DMS153 (cell line): Measurements from ENCODE around the gene TCF19.

Experiments
- DNase-seq: peaks from one replicate; lab custom pipeline; 2025; lab: John Stamatoyannopoulos, UW

TCF19 gene, protein sequence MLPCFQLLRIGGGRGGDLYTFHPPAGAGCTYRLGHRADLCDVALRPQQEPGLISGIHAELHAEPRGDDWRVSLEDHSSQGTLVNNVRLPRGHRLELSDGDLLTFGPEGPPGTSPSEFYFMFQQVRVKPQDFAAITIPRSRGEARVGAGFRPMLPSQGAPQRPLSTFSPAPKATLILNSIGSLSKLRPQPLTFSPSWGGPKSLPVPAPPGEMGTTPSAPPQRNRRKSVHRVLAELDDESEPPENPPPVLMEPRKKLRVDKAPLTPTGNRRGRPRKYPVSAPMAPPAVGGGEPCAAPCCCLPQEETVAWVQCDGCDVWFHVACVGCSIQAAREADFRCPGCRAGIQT

DNA sequence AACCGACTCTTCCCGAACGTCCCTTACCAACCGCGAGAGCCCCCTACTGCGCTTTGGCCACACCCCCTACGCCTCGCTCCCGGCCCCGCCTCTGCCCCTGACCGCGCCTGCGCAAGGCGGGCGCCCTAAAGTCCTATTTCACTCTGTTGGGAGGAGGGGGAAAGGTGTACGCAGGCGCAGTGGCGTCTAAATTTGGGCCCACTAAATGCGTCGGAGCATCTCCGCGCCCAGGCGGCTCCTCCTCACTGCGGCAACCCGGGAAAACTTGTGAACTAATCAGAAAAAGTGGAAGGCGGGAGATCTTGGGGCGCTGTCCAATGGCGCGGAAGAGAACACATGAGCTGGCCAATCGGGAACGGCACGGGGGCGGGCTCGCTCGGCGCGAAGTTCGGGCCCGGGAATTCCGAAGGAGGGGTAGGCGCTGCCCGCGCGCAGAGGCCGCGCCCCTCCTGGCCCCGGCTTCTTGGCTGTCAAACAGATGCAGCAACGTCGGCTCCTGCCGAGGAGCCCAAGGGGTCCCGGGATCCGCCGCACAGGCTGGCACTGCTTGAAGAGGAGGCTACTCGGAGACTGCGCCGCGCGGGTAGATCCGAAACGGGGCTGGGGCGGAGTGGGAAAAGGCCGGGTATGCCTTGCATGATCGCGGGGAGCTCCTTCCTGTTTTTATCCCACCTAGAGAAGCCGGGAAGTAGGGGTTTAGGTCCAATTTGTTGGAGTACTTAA lies at the start of gene TCF19:
TCF19 (plus strand) TSS at position 450 of the 723 bp plus-strand sequence. CDS start 881 bp downstream, outside the sequence.
- DNase-seq: peak; percentile 97

DNA sequence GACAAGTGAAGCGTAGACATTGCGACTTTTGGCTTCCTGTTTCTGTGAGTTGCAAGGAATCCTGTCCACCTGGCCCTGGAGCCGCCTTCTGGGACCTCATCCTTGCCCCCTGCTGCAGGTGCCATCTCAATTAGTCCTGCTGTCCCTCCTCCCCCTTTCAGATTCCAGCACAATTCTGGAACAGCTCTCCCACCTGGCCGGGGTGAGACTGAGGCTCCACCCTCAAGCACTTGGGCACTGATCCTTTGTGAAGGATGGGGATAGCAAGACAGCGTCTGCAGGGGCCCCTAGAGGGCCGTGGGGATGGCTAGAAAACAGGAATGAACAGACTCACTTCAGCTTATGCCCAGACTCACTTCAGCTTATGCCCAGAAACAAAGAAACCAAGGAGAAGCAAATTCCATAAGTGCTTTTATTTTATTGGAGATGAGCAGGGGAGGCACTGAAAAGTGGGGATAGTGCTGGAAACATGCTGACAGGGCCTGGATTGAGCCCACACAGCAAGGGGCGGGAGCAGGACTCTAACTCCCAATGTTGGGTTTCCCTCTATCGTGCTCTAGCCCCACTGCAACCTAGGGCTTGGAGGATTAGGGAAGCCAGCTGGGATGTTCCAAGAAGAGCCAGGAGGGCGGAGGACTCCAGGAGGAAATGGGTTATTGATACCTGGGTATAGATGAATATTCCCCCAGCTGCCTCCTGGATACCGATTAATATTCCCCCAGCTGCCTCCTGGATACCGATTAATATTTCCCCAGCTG lies 47.4 kb upstream of the TCF19 start:
- no peak for DNase-seq

DNA sequence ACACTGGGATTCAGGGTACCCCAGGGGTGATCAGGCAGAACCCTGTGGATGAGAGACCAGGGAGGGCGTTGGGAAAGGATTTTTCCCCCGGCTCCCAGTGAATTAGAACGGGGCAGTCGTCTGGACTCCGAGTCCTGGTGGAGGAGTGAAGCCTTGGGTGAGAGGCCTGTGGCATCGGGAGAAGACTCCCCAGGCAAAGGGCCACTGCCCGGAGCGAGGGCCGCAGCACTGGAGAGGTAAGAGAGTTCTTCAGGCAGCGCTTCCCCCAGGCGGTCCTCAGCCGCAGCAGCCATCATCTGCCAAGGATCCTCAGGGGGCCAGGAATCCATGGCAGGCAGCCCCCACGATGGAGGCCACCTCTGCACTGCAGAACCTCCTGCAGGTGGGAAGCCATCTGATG lies 46.7 kb upstream of the TCF19 start:
- no peak for DNase-seq

DNA sequence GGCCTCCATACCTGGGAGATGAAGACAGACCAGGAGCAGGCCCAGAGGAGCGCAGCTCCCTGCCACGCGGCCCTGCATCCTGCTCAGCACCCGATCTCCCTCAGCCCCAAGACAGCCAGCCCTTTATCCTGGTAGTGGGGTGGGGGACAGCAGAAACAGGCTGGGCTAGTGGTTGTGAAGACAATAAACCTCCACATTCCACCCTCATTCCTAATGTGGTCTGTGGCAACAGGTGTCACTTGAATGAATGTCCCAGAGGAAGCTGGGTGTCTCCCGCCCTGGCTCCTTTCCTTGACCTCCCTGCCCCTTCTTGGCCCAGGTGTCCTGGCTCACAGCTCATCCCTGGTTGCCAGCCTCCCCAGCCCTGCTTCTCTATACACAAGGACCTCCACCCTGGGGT lies 45.9 kb upstream of the TCF19 start, which contains the start of gene C6orf15:
C6orf15 (minus strand) TSS at position 98 of the 400 bp plus-strand sequence; CDS start at position 78, 20 bp downstream.
- no peak for DNase-seq

DNA sequence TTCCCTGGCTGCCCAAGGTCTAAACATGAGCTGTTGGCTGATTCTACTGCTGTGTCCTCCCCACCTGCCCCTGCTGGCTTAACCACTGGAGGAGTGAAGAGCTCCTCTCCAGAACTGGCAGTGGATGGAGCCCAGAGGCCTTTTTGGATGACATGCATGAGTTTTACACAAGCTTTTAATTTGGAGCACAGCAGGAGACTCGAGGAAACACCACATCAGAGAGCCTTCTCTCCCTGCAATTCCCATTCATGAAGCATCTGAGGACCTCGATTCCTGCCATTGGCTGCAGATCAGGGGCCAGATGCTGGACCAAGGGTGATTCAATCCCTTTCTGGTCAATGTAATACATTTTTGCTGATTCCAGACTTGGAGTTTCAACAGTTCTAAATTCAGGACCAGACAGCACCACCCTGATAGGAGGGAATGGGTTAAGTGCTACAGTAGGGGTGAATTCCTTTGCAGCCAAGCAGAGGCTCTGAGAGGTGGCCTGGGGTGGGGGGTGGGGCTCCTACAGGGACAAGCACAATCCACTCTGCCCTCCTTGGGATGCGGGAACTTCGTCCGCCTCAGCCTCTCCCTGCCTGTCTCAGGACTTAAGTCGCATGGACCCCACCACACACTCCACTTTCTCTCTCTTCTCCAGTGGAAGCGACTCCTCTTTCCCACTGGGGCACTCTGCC lies 44.4 kb upstream of the TCF19 start:
- DNase-seq: no peak

DNA sequence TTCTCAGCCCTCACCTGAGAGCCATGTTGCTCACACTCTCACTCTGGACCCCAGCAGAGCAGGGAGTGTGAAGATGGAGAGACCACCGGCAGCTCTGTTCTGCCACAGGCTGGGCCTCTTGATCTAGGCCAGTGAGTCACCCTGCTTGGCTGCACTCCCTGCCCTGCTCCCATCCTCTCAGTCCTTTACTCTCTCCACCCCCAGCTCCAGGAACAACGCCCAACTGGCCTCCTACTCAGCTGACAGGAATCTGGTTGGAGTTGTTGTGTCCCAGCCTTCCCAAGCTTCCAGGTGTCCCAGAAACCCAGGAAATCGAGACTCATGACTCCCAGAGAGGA lies 43.9 kb upstream of the TCF19 start, which contains the start of gene PSORS1C1:
PSORS1C1 (plus strand) TSS at position 260 of the 338 bp plus-strand sequence. CDS start 14,833 bp downstream, outside the sequence.
- DNase-seq: no peak

DNA sequence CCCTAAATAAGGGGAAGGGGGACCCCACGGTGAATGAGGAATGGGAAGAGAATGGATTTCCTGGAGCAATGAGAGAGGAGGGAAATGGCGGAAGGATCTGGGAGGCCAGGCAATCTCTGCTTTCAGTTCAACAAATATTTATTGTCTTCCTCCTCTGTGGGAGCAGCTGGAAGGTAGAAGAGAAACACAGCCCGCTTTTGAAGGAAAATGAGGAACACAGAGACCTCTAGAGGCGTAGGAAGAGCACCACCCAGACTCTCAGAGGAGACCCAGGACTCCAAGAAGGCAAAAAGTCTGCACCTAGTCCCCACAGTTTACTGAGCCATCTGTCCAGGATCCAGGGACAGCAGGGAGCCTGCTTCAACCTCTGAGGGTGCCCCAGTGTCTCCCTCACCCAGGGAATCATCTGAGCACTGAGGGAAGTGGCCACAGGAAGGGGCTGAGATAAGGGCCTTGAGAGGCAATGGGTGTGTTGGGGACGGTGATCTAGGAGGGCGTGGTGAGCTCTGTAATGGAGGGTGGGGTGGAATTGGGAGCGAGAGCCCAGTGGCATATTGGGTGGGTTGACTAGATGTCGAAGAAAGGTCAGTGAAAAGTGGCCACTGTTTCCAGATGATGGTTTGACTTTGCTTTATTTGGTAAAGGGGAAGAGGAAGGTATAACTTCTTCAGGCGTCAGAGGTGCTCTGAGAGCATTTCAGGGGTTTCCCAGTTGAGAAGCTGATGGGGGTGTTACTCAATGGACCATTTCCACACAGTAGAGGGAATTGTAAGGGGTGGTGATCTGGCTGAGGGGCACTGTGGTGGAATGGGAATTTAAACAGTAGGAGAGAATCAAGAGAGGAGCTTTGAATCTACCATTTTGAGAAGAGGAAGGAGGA lies 43.2 kb upstream of the TCF19 start:
- DNase-seq: no peak

DNA sequence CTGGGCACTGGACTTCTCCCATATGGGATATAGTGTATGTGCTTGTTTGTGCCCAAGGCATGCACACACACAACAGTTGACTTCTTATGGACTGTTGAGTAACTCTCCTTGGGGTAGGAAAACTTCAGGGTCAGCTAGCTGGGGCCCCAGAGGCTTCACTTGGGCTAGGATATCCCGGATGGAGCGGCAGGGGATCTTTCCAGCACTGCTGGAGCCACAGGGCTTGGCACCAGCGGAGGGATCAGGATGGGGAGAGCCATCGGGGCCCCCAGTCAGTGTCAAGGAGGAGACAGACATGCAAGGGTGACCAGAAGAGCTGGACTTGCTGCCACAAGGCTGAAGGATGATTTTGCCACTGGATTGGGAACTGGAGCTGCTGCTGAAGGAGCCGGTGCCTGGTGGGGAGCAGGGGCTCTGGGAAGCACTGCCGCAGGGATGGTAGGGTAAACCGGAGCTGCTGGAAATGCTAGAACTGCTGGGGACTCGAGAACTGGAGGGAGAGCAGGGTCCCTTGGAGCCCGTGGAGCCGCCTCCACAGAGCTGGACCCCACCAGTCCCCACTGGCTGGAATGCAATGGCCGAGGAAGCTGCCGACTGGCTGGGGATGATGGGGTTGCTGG lies 42.3 kb upstream of the TCF19 start:
- no peak for DNase-seq

DNA sequence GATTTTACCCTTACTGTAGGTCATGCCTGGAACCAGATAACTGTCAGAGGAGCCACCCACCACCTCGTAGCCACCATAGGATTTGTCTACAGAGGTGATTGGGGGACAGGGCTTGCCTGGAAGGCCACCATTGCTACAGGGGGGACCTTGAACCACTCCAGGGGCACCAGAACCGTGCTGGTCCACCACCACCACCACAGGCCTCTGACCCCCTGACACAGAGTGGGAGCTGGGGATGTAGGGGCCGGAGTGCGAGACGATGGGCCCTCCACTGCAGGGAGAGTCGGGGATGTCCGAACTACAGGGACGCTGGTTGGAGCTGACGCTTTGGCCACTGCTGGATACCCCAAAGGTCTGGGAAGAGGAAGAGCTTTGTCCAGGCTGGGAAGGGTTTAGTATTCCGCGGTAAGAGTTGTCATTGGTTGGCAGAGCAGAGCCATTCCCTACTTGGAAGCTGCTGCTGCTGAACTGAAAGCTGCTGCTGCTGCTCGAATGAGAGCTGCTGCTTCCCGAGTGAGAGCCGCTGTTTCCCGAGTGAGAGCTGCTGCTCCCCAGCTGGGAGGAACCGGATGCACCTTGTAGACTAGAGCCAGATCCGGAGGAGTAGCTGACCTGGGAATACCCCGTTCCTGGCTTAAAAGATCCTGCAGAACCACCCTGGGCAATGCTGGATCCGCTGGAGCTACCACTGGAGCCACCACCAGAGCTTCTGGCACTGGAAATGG lies 41.6 kb upstream of the TCF19 start:
- no peak for DNase-seq

DNA sequence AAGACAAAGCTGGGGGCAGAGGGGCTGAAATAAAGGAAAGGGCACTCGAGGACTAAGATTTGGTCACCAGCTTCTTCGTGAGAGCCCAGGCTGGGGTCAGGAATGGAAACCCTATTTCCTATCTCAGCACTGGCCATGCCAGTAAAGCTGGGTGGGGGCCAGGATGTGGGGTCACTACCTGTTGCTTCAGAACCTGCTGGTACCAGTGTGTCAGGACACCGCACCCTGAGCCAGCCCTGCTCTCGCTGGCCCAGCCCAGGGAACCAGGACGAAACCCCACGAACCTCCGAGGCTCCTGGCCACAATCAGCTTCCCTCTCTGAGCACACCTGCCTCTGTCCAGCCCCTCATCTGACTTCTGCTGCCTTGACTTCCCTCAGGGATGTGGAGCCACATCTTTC lies 40.2 kb upstream of the TCF19 start:
- no peak for DNase-seq

DNA sequence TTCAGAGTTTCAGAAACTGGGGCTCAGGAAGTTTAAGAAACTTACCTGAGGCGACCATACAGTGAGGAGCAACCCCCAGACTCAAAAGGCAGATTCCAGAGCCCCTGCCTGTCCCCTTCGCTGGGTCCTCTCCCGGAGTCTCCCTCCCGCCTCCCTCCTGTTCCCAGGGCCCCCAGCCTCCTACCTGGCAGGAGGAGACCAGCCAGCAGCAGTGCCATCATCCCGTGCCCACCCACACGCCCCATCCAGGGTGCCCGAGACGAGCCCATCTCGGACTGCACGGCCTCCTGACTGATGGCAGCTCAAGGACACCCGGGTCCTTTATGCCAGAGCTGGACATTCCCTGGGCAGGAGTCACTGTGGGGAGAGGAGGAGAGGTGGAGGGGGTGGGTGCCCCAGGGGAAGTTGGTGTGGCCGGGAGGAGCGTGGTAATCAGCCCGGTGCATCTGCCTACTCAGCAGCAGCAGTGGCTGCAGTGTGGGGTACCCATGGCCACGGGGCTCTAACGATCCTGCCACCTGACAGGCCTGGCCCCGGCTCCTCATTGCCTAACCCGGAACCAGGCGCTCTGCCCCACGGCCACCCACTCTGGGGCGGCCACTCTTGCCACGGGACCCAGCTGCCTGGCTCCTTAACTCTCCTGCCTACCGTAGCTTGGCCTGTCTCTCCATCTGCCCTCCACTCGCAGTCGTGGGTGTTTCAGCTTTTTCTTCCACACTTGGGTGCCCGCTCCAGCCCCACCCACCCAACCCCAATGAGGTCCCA lies 38.1 kb upstream of the TCF19 start, which contains the start of gene CDSN:
CDSN (minus strand) TSS at position 296 of the 765 bp plus-strand sequence; CDS start at position 269, 27 bp downstream.
- no peak for DNase-seq

DNA sequence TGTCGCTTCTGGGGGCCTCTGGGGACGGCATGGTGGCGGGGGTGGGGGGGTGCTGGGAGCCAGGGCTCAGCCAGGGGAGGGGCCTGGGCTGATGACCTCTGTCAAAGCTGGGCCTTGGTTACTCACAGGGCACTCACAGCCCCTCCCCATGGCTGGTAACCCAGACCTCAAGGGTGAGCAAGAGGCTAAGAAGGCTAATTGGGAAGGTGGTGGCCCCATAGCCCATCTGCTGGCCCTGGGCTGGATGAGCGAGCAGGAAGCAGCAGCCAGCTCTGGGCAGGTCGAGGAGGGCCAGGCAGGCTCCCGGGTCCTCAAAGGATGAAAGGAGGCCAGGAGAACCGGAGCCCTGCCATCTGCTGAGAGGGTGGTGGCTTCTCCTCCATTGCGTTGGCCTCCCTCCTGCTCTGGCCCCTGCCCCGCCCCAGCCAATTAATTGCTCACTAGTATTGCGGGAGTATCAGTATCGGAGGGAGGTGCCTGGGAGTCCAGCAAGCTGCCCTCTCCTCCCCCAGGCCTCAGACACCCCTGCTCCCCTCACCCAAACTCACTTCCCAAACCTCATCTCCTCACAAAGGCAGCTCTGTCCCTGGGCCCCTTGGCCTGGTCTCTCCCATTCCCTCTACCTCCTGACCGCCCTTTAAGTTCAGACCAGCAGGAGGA lies 37.1 kb upstream of the TCF19 start:
- DNase-seq: no peak

DNA sequence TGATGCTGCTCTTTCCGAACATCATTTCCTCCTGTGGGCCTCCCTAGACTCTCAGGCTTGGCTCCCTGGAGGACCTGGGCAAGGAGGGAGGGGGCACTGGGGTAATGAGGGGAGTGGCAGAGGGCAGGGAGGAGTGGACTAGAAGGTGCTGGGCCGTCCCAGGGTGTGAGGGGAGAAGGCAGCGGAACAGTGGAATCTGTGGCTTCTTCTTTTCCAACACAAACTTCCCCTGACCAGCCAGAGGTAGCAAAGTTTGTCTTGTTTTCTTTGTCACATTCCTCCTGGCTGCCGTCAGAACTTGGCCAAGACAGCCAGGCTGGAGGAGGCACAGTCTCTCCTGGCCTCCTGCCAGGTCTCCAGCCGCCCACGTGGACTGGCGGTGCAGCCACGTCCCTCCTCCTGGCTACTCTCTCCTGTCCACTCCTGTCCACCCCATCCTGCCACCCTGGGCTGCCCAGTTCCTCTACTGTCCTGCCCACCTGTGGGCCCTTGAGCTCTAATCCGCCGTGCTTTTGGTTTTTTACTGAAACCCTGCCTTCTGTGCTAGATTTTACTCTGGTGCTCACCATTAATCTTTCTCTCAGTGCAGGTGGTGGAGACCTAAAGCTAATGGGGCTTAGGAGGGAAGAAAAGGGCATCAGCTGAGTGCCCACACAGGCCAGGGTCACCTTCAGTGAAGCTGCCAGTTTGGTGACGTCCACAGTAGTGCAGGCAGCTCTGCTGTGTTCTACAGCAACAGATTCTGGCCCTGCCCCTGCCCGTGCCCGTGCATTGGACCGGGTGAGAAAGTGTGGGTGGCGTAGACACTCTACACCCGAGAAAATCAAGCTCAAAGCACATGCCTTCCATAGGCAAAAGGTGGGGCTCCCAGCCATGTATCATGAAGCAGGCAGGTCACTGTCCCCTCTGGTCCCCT lies 35.3 kb upstream of the TCF19 start:
- DNase-seq: no peak

DNA sequence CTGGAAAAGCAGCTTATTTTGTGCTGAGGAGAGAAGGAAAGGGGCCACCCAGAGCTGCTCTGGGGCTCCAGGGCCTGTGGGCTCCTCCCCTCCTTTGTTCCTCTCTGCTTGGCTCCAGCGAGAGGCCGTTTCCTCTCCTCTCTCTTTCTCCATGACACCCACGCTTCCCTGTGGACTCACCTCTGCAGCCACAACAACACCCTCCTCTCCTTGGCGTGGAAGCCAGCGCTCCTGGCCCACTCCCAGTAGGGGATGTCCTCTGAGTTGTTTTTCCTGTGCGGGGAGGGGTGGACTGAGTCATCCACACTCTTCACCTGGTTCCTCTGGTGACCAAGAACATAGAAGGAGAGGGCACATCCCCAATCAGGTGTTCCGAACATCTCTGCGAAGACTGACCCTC lies 33.2 kb upstream of the TCF19 start:
- no peak for DNase-seq

DNA sequence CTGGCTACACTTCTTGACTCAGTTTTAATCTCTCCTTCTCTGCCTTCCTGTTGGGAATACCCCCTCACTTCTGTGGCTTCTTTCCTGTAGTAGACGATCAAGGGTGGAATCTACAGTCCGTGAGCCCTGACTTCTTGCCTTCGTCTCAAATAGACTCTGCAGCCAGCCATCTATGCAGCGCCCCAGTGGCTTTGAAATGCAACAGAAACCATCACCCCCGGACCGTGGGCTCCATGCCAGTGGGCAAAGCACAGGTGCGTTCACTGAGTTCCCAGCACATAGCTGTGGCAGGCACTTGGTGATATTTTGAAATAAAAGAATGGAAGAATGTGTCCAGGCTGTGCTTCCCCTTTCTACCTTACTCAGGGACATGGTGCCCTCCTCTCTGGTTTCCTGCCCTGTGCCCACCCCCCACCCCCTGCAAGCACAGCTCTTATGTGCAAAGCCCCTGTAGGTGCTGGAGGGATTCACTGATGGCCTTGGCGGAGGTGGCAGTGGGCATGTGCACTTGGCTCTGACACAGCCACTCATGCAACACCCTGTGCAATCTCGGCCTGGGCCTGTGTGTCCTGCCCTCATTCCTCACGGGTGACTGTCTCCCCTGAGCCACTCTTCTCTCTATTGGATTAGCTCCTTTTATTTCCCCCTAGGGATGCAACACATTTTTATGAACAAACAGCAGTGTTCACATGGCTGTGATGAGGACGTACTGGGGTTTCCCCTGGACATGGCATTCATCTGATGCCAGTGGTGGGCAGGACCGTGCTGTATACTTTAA lies 32.6 kb upstream of the TCF19 start:
- DNase-seq: no peak

DNA sequence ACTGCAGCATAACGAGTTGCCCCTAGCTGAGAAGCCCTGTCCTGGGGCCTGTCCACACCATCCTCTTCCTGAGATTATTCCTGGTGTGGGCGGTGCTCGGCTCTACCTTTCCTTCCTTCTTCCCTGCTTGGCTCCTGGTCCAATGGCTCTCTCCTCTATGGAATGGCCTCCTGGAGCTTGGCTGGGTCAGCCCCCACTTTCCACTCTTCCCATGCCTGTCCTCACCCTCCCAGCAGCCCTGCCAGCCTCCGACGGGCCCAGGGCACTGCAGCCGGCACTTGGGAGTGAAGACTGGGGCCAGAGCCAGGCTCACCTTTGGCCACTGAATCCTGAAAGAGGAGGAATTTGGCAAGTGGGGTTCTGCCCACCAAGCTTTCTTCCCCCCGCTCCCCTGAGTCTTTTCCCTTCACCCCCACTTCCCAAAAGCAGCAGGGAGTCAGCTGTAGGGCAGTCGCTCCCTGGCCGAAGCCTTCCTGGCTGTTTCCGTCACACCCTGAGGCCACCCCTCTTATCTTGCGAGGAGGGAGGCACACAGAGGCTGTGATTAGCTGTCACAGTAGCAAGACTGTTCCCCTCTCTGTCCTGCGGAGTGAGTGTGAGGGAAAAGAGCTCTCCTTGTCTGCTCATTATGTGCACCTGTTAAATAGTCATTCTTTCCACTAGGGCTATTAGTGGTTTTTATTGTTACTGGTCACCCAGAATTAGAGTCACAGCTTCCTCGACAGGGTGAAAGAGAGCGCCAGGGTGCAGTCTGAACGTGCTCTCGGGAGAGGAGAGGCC lies 31.8 kb upstream of the TCF19 start:
- DNase-seq: no peak
